GM15510 (cell line): ENCODE results near the gene MOSPD2.

Experiments used
- POLR2A ChIP-seq: IDR thresholded peaks from 3 replicates; pipeline ENCODE4 v1.6.1; 2011; ENCODE audit warnings: borderline replicate concordance; ENCODE audit not compliant: insufficient read length; ENCODE audit errors: extremely low read depth

MOSPD2 gene

GRCh38 chrX:14872851-14873675 is at the start of gene MOSPD2, which contains the start of gene FANCB:
MOSPD2 (plus strand) TSS chrX:14873421; CDS start chrX:14873529, 108 bp downstream.
FANCB (minus strand) TSS chrX:14873069; CDS start chrX:14865510, 7,559 bp downstream.
- TF ChIP-seq POLR2A: peak; percentile 41

- no peak for TF ChIP-seq POLR2A
These were observed 47.4 kb upstream of the MOSPD2 start for GRCh38 chrX:14825851-14826250.

GRCh38 chrX:14826319-14826718 is 46.9 kb upstream of the MOSPD2 start:
- no peak for TF ChIP-seq POLR2A

- TF ChIP-seq POLR2A: no peak
These were observed 43.6 kb upstream of the MOSPD2 start for GRCh38 chrX:14829643-14830042.

- TF ChIP-seq POLR2A: no peak
These were observed 41.1 kb upstream of the MOSPD2 start for GRCh38 chrX:14832151-14832550.

GRCh38 chrX:14832586-14832985 is 40.6 kb upstream of the MOSPD2 start:
- TF ChIP-seq POLR2A: no peak

GRCh38 chrX:14837155-14837554 is 36.1 kb upstream of the MOSPD2 start:
- no peak for TF ChIP-seq POLR2A

GRCh38 chrX:14843666-14844065 is 29.6 kb upstream of the MOSPD2 start:
- no peak for TF ChIP-seq POLR2A

- no peak for TF ChIP-seq POLR2A
These were observed 21.7 kb upstream of the MOSPD2 start for GRCh38 chrX:14851526-14851925.

- no peak for TF ChIP-seq POLR2A
These were observed 8.6 kb upstream of the MOSPD2 start for GRCh38 chrX:14864631-14865030.

GRCh38 chrX:14865201-14865600 is 8.0 kb upstream of the MOSPD2 start:
- TF ChIP-seq POLR2A: no peak

GRCh38 chrX:14871767-14872166 is 1.5 kb upstream of the MOSPD2 start:
- TF ChIP-seq POLR2A: no peak

GRCh38 chrX:14872355-14872754 is 866 bp upstream of the MOSPD2 start:
- no peak for TF ChIP-seq POLR2A

GRCh38 chrX:14873676-14874049 is 442 bp downstream of the MOSPD2 start:
- no peak for TF ChIP-seq POLR2A

GRCh38 chrX:14875624-14876023 is 2.4 kb downstream of the MOSPD2 start:
- no peak for TF ChIP-seq POLR2A

GRCh38 chrX:14883826-14884225 is 10.6 kb downstream of the MOSPD2 start:
- no peak for TF ChIP-seq POLR2A
